HCT116 (cell line): ENCODE results near the gene EPHB3. TPM values are rescaled to one million over a fixed set of nuclear protein-coding genes. Genes with fewer than 3 reads are reported as not detected.

ENCODE experiments used
- ATAC-seq: fragments of 200-7000 bp; cut with Tn5 transposase; 2 replicates; pipeline ENCODE4 v1.9.1; 2020; ENCODE audit warnings: mild to moderate bottlenecking, moderate library complexity
- BruUV-seq: library from RNA; stranded (reverse); fragments of 400-500 nt; replicated peaks from 2 replicates; lab custom pipeline; 2021; lab: Mats Ljungman, UMichigan
- CTCF ChIA-PET: fragments of 300-600 bp; sonication (Branson Sonifier 250); formaldehyde crosslinking; loops from one replicate; lab custom pipeline; 2021; ENCODE audit warnings: antibody characterized with exemption; lab: Charles Lee
- POLR2A ChIA-PET: fragments of 300-600, 350-600 bp; sonication (Branson Sonifier 250); formaldehyde crosslinking; loops from one replicate; lab custom pipeline; 2021; ENCODE audit warnings: antibody characterized with exemption; lab: Charles Lee
- RAD21 ChIA-PET, 2 experiments: fragments of 300-600 bp; sonication (Branson Sonifier 250); formaldehyde crosslinking; loops; one replicate each; lab custom pipeline; 2023; ENCODE audit warnings: low total read pairs in 2 of 2; ENCODE audit not compliant: uncharacterized antibody in 2 of 2, unreplicated experiment in 2 of 2, low non-redundant PET in 1 of 2; lab: Charles Lee
- DNase-seq: peaks from one replicate; pipeline ENCODE4 v3.0.0-alpha.2; 2010; ENCODE audit warnings: low read depth, low spot score
- H2AFZ ChIP-seq: fragments of 200-600 bp; shearing (Covaris generic), sonication (generic); 2 replicates; pipeline ENCODE4 v1.6.1; 2017; ENCODE audit warnings: low read depth, mixed run types, mixed read lengths, antibody characterized with exemption, low read length; ENCODE audit not compliant: poor library complexity, severe bottlenecking
- H3K27ac ChIP-seq: 2 replicates; pipeline ENCODE4 v1.5.1; 2012; ENCODE audit warnings: low read depth, low read length
- H3K27me3 ChIP-seq: fragments of 200-600 bp; sonication (generic); 2 replicates; pipeline ENCODE4 v1.6.1; 2016; ENCODE audit warnings: mixed run types, low read length, mixed read lengths; ENCODE audit not compliant: insufficient read depth
- H3K36me3 ChIP-seq, 2 experiments: fragments of 200-500 bp in 1 of 2; fragments of 200-600 bp in 1 of 2; sonication (Bioruptor generic) in 1 of 2; sonication (generic) in 1 of 2; 2 replicates each; pipeline versions ENCODE4 v1.5.1 to v1.6.1; 2014 to 2016; ENCODE audit warnings: low read length in 2 of 2, inconsistent platforms in 1 of 2, mixed read lengths in 1 of 2, mixed run types in 1 of 2; ENCODE audit not compliant: insufficient read depth in 2 of 2, control insufficient read depth in 1 of 2
- H3K4me1 ChIP-seq, 2 experiments: fragments of 200-600 bp in 1 of 2; sonication (generic) in 1 of 2; 2 replicates each; pipeline versions ENCODE4 v1.5.1 to v1.6.1; 2012 to 2017; ENCODE audit warnings: low read length in 2 of 2, inconsistent platforms in 1 of 2, mild to moderate bottlenecking in 1 of 2, mixed read lengths in 1 of 2, mixed run types in 1 of 2, moderate library complexity in 1 of 2; ENCODE audit not compliant: insufficient read depth in 2 of 2, control insufficient read depth in 1 of 2
- H3K4me2 ChIP-seq: fragments of 200-600 bp; sonication (generic); 2 replicates; pipeline ENCODE4 v1.6.1; 2017; ENCODE audit warnings: mixed run types, low read length, mixed read lengths
- H3K4me3 ChIP-seq, 2 experiments: fragments of 200-600 bp in 1 of 2; sonication (generic) in 1 of 2; replicated peaks in 1 of 2; 2 replicates each; pipeline ENCODE4 v1.5.1; 2011 to 2016; ENCODE audit warnings: low read length in 2 of 2, control low read depth in 1 of 2, low read depth in 1 of 2, mild to moderate bottlenecking in 1 of 2, mixed read lengths in 1 of 2, mixed run types in 1 of 2
- H3K79me2 ChIP-seq: fragments of 200-600 bp; sonication (generic); 2 replicates; pipeline ENCODE4 v1.6.1; 2017; ENCODE audit warnings: mild to moderate bottlenecking, mixed run types, low read length, moderate library complexity, mixed read lengths; ENCODE audit not compliant: insufficient read depth
- H3K9ac ChIP-seq: fragments of 200-600 bp; sonication (generic); 2 replicates; pipeline ENCODE4 v1.6.1; 2016; ENCODE audit warnings: low read length, mixed read lengths
- H3K9me2 ChIP-seq: fragments of 200-600 bp; sonication (generic), shearing (Covaris generic); 2 replicates; pipeline ENCODE4 v1.6.1; 2017; ENCODE audit warnings: mixed run types, mild to moderate bottlenecking, moderate library complexity; ENCODE audit not compliant: insufficient read depth
- H3K9me3 ChIP-seq, 2 experiments: fragments of 200-500 bp in 1 of 2; fragments of 200-600 bp in 1 of 2; sonication (Bioruptor generic) in 1 of 2; sonication (generic) in 1 of 2; 2 replicates each; pipeline ENCODE4 v1.6.1; 2014 to 2017; ENCODE audit warnings: low read length in 2 of 2, mixed read lengths in 2 of 2, inconsistent platforms in 1 of 2, low read depth in 1 of 2, mild to moderate bottlenecking in 1 of 2, mixed run types in 1 of 2, moderate library complexity in 1 of 2; ENCODE audit not compliant: control insufficient read depth in 1 of 2, insufficient read depth in 1 of 2
- H4K20me1 ChIP-seq: fragments of 200-600 bp; sonication (generic), shearing (Covaris generic); 2 replicates; pipeline ENCODE4 v1.6.1; 2017; ENCODE audit warnings: mixed run types, mild to moderate bottlenecking, moderate library complexity; ENCODE audit not compliant: insufficient read depth
- ATF3 ChIP-seq: IDR thresholded peaks from 2 replicates; pipeline ENCODE4 v1.6.1; 2012
- CBX3 ChIP-seq: IDR thresholded peaks from 2 replicates; pipeline ENCODE4 v1.6.1; 2012; ENCODE audit warnings: low read depth
- CEBPB ChIP-seq: IDR thresholded peaks from 2 replicates; pipeline ENCODE4 v1.6.1; 2012; ENCODE audit warnings: low read depth
- CTCF ChIP-seq, 3 experiments: fragments of 200-600 bp in 1 of 3; sonication (generic) in 1 of 3; IDR thresholded peaks in 2 of 3; conservative IDR thresholded peaks in 1 of 3; 2 replicates each; pipeline ENCODE4 v1.5.1; 2012 to 2017; ENCODE audit warnings: low read depth in 2 of 3, low read length in 2 of 3, antibody characterized with exemption in 1 of 3, borderline replicate concordance in 1 of 3, control low read depth in 1 of 3, mild to moderate bottlenecking in 1 of 3, mixed read lengths in 1 of 3, mixed run types in 1 of 3, moderate library complexity in 1 of 3; ENCODE audit not compliant: insufficient read depth in 1 of 3
- EGR1 ChIP-seq: IDR thresholded peaks from 2 replicates; pipeline ENCODE4 v1.6.1; 2012; ENCODE audit warnings: low read depth
- ELF1 ChIP-seq: IDR thresholded peaks from 2 replicates; pipeline ENCODE4 v1.6.1; 2012; ENCODE audit warnings: low read depth, borderline replicate concordance
- EZH2 ChIP-seq: fragments of 200-600 bp; sonication (generic); IDR thresholded peaks from 2 replicates; pipeline ENCODE4 v1.6.1; 2017; ENCODE audit warnings: antibody characterized with exemption, mixed run types
- EZH2phosphoT487 ChIP-seq: fragments of 200-600 bp; IDR thresholded peaks from 2 replicates; pipeline ENCODE4 v1.6.1; 2018; ENCODE audit warnings: antibody characterized with exemption, borderline replicate concordance
- FOSL1 ChIP-seq: IDR thresholded peaks from 2 replicates; pipeline ENCODE4 v1.6.1; 2012; ENCODE audit warnings: low read depth
- JUND ChIP-seq: IDR thresholded peaks from 2 replicates; pipeline ENCODE4 v1.6.1; 2012
- MAX ChIP-seq: IDR thresholded peaks from 2 replicates; pipeline ENCODE4 v1.6.1; 2012
- POLR2A ChIP-seq: IDR thresholded peaks from 2 replicates; pipeline ENCODE4 v1.7.0; 2011; ENCODE audit warnings: borderline replicate concordance; ENCODE audit not compliant: insufficient read depth, insufficient read length; ENCODE audit errors: extremely low read depth
- RAD21 ChIP-seq: IDR thresholded peaks from 2 replicates; pipeline ENCODE4 v1.6.1; 2012; ENCODE audit warnings: low read depth, mild to moderate bottlenecking
- SIN3A ChIP-seq: IDR thresholded peaks from 2 replicates; pipeline ENCODE4 v1.6.1; 2012; ENCODE audit warnings: low read depth
- SP1 ChIP-seq: IDR thresholded peaks from 2 replicates; pipeline ENCODE4 v1.6.1; 2012; ENCODE audit warnings: low read depth
- SRF ChIP-seq: IDR thresholded peaks from 2 replicates; pipeline ENCODE4 v1.6.1; 2012; ENCODE audit warnings: low read depth
- TCF7L2 ChIP-seq: IDR thresholded peaks from 2 replicates; pipeline ENCODE4 v1.7.0; 2011; ENCODE audit warnings: borderline replicate concordance, inconsistent platforms; ENCODE audit not compliant: insufficient read depth, insufficient read length; ENCODE audit errors: extremely low read depth
- YY1 ChIP-seq: IDR thresholded peaks from 2 replicates; pipeline ENCODE4 v1.6.1; 2011; ENCODE audit warnings: low read length, low read depth, moderate library complexity, mild to moderate bottlenecking; ENCODE audit not compliant: insufficient replicate concordance; ENCODE audit errors: extremely low read depth
- ZNF274 ChIP-seq: fragments of 200-500 bp; sonication (Bioruptor generic); IDR thresholded peaks from 2 replicates; pipeline ENCODE4 v1.6.1; 2014; ENCODE audit warnings: mild to moderate bottlenecking, low read depth, low read length, inconsistent platforms
- intact Hi-C: fragments of 100-400 bp; cut with micrococcal nuclease; formaldehyde crosslinking; loops from 2 replicates; pipeline ENCODE4 v1.10.0; 2022
- total RNA-seq: library from RNA; stranded (reverse); gene quantifications from one replicate; pipeline ENCODE4 v1.2.1, GENCODE V29; 2021; ENCODE audit not compliant: unreplicated experiment

EPHB3 gene
- total RNA-seq, 1 experiment from 2014 or later: 6.5 TPM

- H4K20me1 ChIP-seq: no peaks in the 10 kb centered on the region
- TF ChIP-seq ELF1 (no peak), CTCF (IDR thresholded peaks at IDR 0.05 in 2 of 3, conservative IDR thresholded peaks at IDR 0.05 in 1 of 3; ENCODE audit: borderline replicate concordance in 1 of 3, insufficient read depth in 1 of 3, low read depth in 2 of 3, low read length in 2 of 3) (no peak), ATF3 (no peak), YY1 (no peak), SP1 (no peak), CEBPB (no peak), MAX (no peak), ZNF274 (no peak), CBX3 (no peak), FOSL1 (no peak), RAD21 (no peak), TCF7L2 (no peak), EGR1 (no peak), EZH2phosphoT487 (no peak), POLR2A (no peak), SRF (no peak), JUND (no peak), SIN3A (no peak), EZH2 (no peak)
- H2AFZ ChIP-seq: no peak overlapping the region
These were observed 29.2 kb downstream of the EPHB3 start for GRCh38 chr3:184590795-184591194.

More at GRCh38 chr3:184590795-184591194, 29.2 kb downstream of the EPHB3 start:
- intact Hi-C loops: no loop called here
- ATAC-seq (no peak), DNase-seq (no peak)
- Histone ChIP-seq H3K36me3 (no peaks in the 10 kb centered on the region), H3K4me3 (no peak overlapping the region), H3K79me2 (no peaks in the 10 kb centered on the region), H3K27me3 (no peaks in the 10 kb centered on the region), H3K9ac (no peak overlapping the region), H3K9me2 (no peaks in the 10 kb centered on the region; the same call in 1 of the 2 replicates), H3K4me2 (no peak overlapping the region), H3K9me3 (no peaks in the 10 kb centered on the region), H3K4me1 (peaks cover 0 to 4% of the 10 kb centered on the region in 2 experiments; a peak in 1 of 4 replicates), H3K27ac (no peak overlapping the region)
- ChIA-PET CTCF (no interaction called here), RAD21 (no interaction called here), POLR2A (no interaction called here)
- BruUV-seq: no TSS peak
